Measurements from ENCODE around the gene AFF3.

AFF3 gene

DNA sequence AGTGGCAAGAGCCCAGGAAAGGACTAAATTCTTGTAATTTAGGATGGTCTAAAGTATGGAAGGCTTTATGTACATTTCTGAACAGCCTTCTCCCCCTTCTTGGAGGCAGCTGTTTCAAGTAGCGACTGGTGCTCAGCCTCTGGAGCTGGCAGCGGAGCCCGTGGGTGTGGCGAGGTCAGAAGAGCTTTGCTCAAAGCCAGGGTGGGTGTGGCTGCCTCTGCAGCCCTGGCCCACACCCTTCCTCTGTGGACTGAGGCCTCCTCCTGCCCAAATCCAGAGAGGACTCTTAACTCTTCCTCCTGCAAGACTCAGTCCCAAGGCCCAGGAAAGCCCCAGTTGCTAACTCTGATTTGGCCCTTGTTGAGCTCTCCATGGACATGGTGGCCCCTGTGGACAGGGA, 450.5 kb downstream of the AFF3 start:
- no peak for TF ChIP-seq FOXP2 (optimal IDR thresholded peaks at IDR 0.05; ENCODE audit: borderline replicate concordance, extremely low read depth, extremely low read length, insufficient read depth)
- TF ChIP-seq SIN3A (IDR thresholded peaks at IDR 0.05; ENCODE audit: borderline replicate concordance, insufficient read depth, low read length): no peak
- no peak for TF ChIP-seq REST (IDR thresholded peaks at IDR 0.05; ENCODE audit: insufficient read depth in 1 of 2, low read depth in 2 of 2, low read length in 2 of 2)
- TF ChIP-seq POLR2AphosphoS5 (IDR thresholded peaks at IDR 0.05; ENCODE audit: low read depth, low read length): no peak
- TF ChIP-seq TAF1 (IDR thresholded peaks at IDR 0.05; ENCODE audit: borderline replicate concordance, insufficient read depth, low read length): no peak

GRCh38 chr2:99689145-99689742, 453.1 kb downstream of the AFF3 start:
- TF ChIP-seq FOXP2 (optimal IDR thresholded peaks at IDR 0.05; ENCODE audit: borderline replicate concordance, extremely low read depth, extremely low read length, insufficient read depth): no peak
- no peak for TF ChIP-seq REST (IDR thresholded peaks at IDR 0.05; ENCODE audit: insufficient read depth in 1 of 2, low read depth in 2 of 2, low read length in 2 of 2)
- no peak for TF ChIP-seq POLR2AphosphoS5 (IDR thresholded peaks at IDR 0.05; ENCODE audit: low read depth, low read length)
- TF ChIP-seq SIN3A (IDR thresholded peaks at IDR 0.05; ENCODE audit: borderline replicate concordance, insufficient read depth, low read length): no peak
- no peak for TF ChIP-seq TAF1 (IDR thresholded peaks at IDR 0.05; ENCODE audit: borderline replicate concordance, insufficient read depth, low read length)

GRCh38 chr2:99688699-99689098, 453.7 kb downstream of the AFF3 start:
- TF ChIP-seq SIN3A (IDR thresholded peaks at IDR 0.05; ENCODE audit: borderline replicate concordance, insufficient read depth, low read length) (no peak), POLR2AphosphoS5 (IDR thresholded peaks at IDR 0.05; ENCODE audit: low read depth, low read length) (no peak), REST (IDR thresholded peaks at IDR 0.05; ENCODE audit: insufficient read depth in 1 of 2, low read depth in 2 of 2, low read length in 2 of 2) (no peak), TAF1 (IDR thresholded peaks at IDR 0.05; ENCODE audit: borderline replicate concordance, insufficient read depth, low read length) (no peak), FOXP2 (optimal IDR thresholded peaks at IDR 0.05; ENCODE audit: borderline replicate concordance, extremely low read depth, extremely low read length, insufficient read depth) (no peak)

GRCh38 chr2:99682275-99683060, 459.9 kb downstream of the AFF3 start:
- TF ChIP-seq FOXP2 (optimal IDR thresholded peaks at IDR 0.05; ENCODE audit: borderline replicate concordance, extremely low read depth, extremely low read length, insufficient read depth) (no peak), SIN3A (IDR thresholded peaks at IDR 0.05; ENCODE audit: borderline replicate concordance, insufficient read depth, low read length) (no peak), TAF1 (IDR thresholded peaks at IDR 0.05; ENCODE audit: borderline replicate concordance, insufficient read depth, low read length) (no peak), REST (IDR thresholded peaks at IDR 0.05; ENCODE audit: insufficient read depth in 1 of 2, low read depth in 2 of 2, low read length in 2 of 2) (no peak), POLR2AphosphoS5 (IDR thresholded peaks at IDR 0.05; ENCODE audit: low read depth, low read length) (no peak)

Measured in PFSK-1 (cell line).